ENCODE measurements around the gene HDAC4. TPM values are rescaled to one million over a fixed set of nuclear protein-coding genes. Genes with fewer than 3 reads are reported as not detected.

HDAC4 gene
- total RNA-seq, 1 experiment from 2014 or later, result 44.4 TPM

DNA sequence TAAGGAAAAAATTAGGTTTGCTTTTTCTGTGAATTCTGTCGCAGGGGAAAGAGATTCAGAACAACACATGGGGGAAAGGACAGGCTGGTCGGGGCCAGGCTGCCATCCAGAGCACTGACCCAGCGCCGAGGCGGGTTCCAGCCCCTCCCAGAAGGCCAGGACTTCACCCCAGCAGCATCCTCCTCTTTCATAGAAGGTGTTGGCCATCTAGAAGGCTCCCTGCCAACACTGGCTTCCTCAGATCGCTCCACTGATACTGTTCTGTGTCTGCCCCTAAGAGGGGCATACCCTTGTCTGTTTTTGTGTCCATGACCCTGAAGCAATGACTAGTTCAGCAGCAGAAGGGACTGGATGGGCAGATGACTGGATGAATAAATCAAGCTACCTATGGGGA, 144.5 kb downstream of the HDAC4 start:
- ChIA-PET CTCF (no interaction called here), POLR2A (no interaction called here)
- Mint-ChIP-seq H3K27ac (no peak overlapping the region), H3K4me3 (no peak overlapping the region), H3K9me3 (peaks cover 21% of the 10 kb centered on the region), H3K27me3 (ENCODE audit: low read depth) (no peaks in the 10 kb centered on the region), H3K4me1 (peaks cover 39% of the 10 kb centered on the region), H3K36me3 (peaks cover 19% of the 10 kb centered on the region)
- TF ChIP-seq NR1H2 (CRISPR knock-in tag; IDR thresholded peaks at IDR 0.05) (no peak), ZNF219 (CRISPR knock-in tag; IDR thresholded peaks at IDR 0.05; ENCODE audit: borderline replicate concordance) (no peak), ZNF671 (CRISPR knock-in tag; IDR thresholded peaks at IDR 0.05) (no peak), NFE2L1 (CRISPR knock-in tag; IDR thresholded peaks at IDR 0.05) (no peak), RORB (CRISPR knock-in tag; IDR thresholded peaks at IDR 0.05) (no peak), FOXP1 (CRISPR knock-in tag; IDR thresholded peaks at IDR 0.05; ENCODE audit: borderline replicate concordance) (no peak), HMGA2 (CRISPR knock-in tag; IDR thresholded peaks at IDR 0.05) (no peak), ZBTB21 (CRISPR knock-in tag; IDR thresholded peaks at IDR 0.05; ENCODE audit: borderline replicate concordance) (no peak), ZNF317 (CRISPR knock-in tag; IDR thresholded peaks at IDR 0.05; ENCODE audit: borderline replicate concordance, low read depth) (no peak), NFYB (CRISPR knock-in tag; conservative IDR thresholded peaks at IDR 0.05; ENCODE audit: low read depth) (no peak), NR3C1 (CRISPR knock-in tag; conservative IDR thresholded peaks at IDR 0.05; ENCODE audit: low read depth) (no peak)
- TF ChIP-seq, protein P1, sequence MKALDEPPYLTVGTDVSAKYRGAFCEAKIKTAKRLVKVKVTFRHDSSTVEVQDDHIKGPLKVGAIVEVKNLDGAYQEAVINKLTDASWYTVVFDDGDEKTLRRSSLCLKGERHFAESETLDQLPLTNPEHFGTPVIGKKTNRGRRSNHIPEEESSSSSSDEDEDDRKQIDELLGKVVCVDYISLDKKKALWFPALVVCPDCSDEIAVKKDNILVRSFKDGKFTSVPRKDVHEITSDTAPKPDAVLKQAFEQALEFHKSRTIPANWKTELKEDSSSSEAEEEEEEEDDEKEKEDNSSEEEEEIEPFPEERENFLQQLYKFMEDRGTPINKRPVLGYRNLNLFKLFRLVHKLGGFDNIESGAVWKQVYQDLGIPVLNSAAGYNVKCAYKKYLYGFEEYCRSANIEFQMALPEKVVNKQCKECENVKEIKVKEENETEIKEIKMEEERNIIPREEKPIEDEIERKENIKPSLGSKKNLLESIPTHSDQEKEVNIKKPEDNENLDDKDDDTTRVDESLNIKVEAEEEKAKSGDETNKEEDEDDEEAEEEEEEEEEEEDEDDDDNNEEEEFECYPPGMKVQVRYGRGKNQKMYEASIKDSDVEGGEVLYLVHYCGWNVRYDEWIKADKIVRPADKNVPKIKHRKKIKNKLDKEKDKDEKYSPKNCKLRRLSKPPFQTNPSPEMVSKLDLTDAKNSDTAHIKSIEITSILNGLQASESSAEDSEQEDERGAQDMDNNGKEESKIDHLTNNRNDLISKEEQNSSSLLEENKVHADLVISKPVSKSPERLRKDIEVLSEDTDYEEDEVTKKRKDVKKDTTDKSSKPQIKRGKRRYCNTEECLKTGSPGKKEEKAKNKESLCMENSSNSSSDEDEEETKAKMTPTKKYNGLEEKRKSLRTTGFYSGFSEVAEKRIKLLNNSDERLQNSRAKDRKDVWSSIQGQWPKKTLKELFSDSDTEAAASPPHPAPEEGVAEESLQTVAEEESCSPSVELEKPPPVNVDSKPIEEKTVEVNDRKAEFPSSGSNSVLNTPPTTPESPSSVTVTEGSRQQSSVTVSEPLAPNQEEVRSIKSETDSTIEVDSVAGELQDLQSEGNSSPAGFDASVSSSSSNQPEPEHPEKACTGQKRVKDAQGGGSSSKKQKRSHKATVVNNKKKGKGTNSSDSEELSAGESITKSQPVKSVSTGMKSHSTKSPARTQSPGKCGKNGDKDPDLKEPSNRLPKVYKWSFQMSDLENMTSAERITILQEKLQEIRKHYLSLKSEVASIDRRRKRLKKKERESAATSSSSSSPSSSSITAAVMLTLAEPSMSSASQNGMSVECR (CRISPR knock-in tag; IDR thresholded peaks at IDR 0.05; ENCODE audit: borderline replicate concordance), result no peak
- TF ChIP-seq, protein P2, sequence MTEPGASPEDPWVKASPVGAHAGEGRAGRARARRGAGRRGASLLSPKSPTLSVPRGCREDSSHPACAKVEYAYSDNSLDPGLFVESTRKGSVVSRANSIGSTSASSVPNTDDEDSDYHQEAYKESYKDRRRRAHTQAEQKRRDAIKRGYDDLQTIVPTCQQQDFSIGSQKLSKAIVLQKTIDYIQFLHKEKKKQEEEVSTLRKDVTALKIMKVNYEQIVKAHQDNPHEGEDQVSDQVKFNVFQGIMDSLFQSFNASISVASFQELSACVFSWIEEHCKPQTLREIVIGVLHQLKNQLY (CRISPR knock-in tag; IDR thresholded peaks at IDR 0.05), result no peak
- TF ChIP-seq, protein P3, sequence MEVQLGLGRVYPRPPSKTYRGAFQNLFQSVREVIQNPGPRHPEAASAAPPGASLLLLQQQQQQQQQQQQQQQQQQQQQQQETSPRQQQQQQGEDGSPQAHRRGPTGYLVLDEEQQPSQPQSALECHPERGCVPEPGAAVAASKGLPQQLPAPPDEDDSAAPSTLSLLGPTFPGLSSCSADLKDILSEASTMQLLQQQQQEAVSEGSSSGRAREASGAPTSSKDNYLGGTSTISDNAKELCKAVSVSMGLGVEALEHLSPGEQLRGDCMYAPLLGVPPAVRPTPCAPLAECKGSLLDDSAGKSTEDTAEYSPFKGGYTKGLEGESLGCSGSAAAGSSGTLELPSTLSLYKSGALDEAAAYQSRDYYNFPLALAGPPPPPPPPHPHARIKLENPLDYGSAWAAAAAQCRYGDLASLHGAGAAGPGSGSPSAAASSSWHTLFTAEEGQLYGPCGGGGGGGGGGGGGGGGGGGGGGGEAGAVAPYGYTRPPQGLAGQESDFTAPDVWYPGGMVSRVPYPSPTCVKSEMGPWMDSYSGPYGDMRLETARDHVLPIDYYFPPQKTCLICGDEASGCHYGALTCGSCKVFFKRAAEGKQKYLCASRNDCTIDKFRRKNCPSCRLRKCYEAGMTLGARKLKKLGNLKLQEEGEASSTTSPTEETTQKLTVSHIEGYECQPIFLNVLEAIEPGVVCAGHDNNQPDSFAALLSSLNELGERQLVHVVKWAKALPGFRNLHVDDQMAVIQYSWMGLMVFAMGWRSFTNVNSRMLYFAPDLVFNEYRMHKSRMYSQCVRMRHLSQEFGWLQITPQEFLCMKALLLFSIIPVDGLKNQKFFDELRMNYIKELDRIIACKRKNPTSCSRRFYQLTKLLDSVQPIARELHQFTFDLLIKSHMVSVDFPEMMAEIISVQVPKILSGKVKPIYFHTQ (CRISPR knock-in tag; IDR thresholded peaks at IDR 0.05), result no peak
- TF ChIP-seq, protein P4, sequence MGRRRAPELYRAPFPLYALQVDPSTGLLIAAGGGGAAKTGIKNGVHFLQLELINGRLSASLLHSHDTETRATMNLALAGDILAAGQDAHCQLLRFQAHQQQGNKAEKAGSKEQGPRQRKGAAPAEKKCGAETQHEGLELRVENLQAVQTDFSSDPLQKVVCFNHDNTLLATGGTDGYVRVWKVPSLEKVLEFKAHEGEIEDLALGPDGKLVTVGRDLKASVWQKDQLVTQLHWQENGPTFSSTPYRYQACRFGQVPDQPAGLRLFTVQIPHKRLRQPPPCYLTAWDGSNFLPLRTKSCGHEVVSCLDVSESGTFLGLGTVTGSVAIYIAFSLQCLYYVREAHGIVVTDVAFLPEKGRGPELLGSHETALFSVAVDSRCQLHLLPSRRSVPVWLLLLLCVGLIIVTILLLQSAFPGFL (CRISPR knock-in tag; IDR thresholded peaks at IDR 0.05; ENCODE audit: borderline replicate concordance), result no peak
- TF ChIP-seq, protein P5, sequence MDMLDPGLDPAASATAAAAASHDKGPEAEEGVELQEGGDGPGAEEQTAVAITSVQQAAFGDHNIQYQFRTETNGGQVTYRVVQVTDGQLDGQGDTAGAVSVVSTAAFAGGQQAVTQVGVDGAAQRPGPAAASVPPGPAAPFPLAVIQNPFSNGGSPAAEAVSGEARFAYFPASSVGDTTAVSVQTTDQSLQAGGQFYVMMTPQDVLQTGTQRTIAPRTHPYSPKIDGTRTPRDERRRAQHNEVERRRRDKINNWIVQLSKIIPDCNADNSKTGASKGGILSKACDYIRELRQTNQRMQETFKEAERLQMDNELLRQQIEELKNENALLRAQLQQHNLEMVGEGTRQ (CRISPR knock-in tag; IDR thresholded peaks at IDR 0.05), result no peak
- TF ChIP-seq, protein P6, sequence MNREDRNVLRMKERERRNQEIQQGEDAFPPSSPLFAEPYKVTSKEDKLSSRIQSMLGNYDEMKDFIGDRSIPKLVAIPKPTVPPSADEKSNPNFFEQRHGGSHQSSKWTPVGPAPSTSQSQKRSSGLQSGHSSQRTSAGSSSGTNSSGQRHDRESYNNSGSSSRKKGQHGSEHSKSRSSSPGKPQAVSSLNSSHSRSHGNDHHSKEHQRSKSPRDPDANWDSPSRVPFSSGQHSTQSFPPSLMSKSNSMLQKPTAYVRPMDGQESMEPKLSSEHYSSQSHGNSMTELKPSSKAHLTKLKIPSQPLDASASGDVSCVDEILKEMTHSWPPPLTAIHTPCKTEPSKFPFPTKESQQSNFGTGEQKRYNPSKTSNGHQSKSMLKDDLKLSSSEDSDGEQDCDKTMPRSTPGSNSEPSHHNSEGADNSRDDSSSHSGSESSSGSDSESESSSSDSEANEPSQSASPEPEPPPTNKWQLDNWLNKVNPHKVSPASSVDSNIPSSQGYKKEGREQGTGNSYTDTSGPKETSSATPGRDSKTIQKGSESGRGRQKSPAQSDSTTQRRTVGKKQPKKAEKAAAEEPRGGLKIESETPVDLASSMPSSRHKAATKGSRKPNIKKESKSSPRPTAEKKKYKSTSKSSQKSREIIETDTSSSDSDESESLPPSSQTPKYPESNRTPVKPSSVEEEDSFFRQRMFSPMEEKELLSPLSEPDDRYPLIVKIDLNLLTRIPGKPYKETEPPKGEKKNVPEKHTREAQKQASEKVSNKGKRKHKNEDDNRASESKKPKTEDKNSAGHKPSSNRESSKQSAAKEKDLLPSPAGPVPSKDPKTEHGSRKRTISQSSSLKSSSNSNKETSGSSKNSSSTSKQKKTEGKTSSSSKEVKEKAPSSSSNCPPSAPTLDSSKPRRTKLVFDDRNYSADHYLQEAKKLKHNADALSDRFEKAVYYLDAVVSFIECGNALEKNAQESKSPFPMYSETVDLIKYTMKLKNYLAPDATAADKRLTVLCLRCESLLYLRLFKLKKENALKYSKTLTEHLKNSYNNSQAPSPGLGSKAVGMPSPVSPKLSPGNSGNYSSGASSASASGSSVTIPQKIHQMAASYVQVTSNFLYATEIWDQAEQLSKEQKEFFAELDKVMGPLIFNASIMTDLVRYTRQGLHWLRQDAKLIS (CRISPR knock-in tag; IDR thresholded peaks at IDR 0.05; ENCODE audit: borderline replicate concordance), result no peak
- TF ChIP-seq, protein P7, sequence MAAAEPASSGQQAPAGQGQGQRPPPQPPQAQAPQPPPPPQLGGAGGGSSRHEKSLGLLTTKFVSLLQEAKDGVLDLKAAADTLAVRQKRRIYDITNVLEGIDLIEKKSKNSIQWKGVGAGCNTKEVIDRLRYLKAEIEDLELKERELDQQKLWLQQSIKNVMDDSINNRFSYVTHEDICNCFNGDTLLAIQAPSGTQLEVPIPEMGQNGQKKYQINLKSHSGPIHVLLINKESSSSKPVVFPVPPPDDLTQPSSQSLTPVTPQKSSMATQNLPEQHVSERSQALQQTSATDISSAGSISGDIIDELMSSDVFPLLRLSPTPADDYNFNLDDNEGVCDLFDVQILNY (CRISPR knock-in tag; IDR thresholded peaks at IDR 0.05), result no peak
- no peak; the same call in 1 of the 2 replicates for ATAC-seq
- no peak for DNase-seq (ENCODE audit: low spot score)

Data from WTC11 (cell line).